LNCaP clone FGC (cell line): ENCODE measurements around the gene ZBTB24.

Experiments used
- DNase-seq: peaks from one replicate; pipeline ENCODE4 v3.0.0-alpha.2; 2011; ENCODE audit warnings: low read depth
- H3K4me3 ChIP-seq: 2 replicates; pipeline ENCODE4 v1.5.1; 2011; ENCODE audit warnings: mild to moderate bottlenecking, low read depth, low read length, control low read depth
- CTCF ChIP-seq: IDR thresholded peaks from 2 replicates; pipeline ENCODE4 v1.5.1; 2012; ENCODE audit warnings: mild to moderate bottlenecking; ENCODE audit not compliant: control insufficient read depth, insufficient read depth; ENCODE audit errors: extremely low read depth

ZBTB24 gene

GRCh38 chr6:109473120-109473519 is 9.9 kb downstream of the ZBTB24 start:
- no peak for TF ChIP-seq CTCF
- no peak overlapping the region for H3K4me3 ChIP-seq
- DNase-seq, result no peak

- no peak overlapping the region for H3K4me3 ChIP-seq
- no peak for DNase-seq
- no peak for TF ChIP-seq CTCF
These were observed 10.7 kb downstream of the ZBTB24 start for GRCh38 chr6:109472132-109472995.

GRCh38 chr6:109471105-109471810 is 11.8 kb downstream of the ZBTB24 start:
- DNase-seq, result peak; percentile 89
- no peak overlapping the region for H3K4me3 ChIP-seq
- TF ChIP-seq CTCF, result no peak

GRCh38 chr6:109469591-109470189 is 13.3 kb downstream of the ZBTB24 start:
- no peak for DNase-seq
- H3K4me3 ChIP-seq, result no peak overlapping the region
- no peak for TF ChIP-seq CTCF

- DNase-seq, result no peak
- H3K4me3 ChIP-seq, result no peak overlapping the region
- no peak for TF ChIP-seq CTCF
These were observed 15.3 kb downstream of the ZBTB24 start for GRCh38 chr6:109467696-109468095.

GRCh38 chr6:109466212-109466923 is 16.7 kb downstream of the ZBTB24 start:
- DNase-seq, result peak; percentile 38
- no peak for TF ChIP-seq CTCF

More at GRCh38 chr6:109466212-109466923, 16.7 kb downstream of the ZBTB24 start:
- H3K4me3 ChIP-seq, result no peak overlapping the region
